GM18873 (cell line): ENCODE data around the gene C2orf49.

Experiments
- ATAC-seq: cut with Tn5 transposase; IDR thresholded peaks from one replicate; pipeline ENCODE4 v1.9.1; 2021; ENCODE audit warnings: mild to moderate bottlenecking, moderate library complexity, moderate number of reproducible peaks; ENCODE audit not compliant: unreplicated experiment, low FRiP score

C2orf49 gene

DNA sequence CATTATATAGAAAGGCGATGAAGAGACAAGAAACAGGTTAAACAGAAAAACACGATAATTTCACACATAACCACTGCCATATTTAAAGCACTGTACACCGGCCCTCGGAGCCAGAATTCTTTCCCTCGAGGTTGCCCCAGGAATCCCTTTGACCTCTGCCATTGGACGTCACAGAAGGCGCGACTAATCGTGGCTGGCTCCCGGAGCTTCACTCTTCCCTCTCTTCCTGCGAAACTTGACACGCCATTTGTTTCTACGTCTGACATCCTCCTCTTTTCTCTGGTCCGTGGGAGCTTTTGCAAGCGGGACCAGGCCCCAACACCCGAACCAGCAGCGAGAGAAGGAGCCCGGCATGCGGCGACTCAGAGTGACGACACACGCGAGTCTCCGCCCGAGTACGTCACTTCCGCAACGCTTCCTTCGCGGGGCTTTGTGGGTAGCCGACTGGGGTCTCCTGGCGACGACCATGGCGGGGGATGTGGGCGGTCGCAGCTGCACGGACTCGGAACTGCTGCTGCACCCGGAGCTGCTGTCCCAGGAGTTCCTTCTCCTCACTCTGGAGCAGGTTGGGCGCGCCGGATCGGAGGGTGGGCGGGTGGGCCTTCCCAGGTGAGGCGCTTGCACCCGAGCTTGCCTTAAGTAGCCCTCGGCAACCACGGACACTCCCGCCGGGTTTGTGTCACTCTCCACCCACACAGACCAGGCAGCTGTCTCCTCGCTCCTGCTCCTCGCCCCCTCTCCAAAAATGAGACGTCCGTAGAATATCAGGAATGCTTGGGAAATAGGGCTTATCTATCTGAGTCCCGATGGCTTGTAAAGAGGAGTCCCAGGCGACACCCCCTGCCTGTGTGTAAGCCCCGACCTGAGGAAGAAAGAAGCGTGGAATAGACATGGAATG lies at the start of gene C2orf49:
Gene C2orf49 (plus strand): TSS at position 419 of the 898 bp plus-strand sequence. CDS start 48 bp downstream, at position 467.
- ATAC-seq: peak; percentile 85

GRCh38 chr2:105287692-105288091 lies 49.6 kb upstream of the C2orf49 start:
- ATAC-seq: no peak

DNA sequence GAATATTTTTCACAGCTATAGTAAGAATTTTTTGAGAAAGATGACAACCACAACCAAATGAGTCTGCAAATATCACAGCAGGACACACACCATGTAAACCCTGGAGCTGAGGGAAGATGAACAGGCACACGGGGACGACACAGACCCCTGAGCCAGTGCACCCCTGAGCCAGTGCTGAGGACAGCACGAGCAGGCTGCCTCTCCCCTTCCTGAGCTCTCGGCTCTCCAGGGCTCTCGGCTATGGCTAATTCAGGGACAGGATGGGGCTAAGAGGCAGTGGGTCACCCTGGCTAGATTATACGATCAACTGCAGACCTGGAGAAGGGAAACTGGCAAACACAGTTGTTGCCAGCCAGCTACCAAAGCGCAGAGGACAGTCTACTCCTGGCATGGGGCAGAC lies 49.2 kb upstream of the C2orf49 start:
- ATAC-seq: no peak

DNA sequence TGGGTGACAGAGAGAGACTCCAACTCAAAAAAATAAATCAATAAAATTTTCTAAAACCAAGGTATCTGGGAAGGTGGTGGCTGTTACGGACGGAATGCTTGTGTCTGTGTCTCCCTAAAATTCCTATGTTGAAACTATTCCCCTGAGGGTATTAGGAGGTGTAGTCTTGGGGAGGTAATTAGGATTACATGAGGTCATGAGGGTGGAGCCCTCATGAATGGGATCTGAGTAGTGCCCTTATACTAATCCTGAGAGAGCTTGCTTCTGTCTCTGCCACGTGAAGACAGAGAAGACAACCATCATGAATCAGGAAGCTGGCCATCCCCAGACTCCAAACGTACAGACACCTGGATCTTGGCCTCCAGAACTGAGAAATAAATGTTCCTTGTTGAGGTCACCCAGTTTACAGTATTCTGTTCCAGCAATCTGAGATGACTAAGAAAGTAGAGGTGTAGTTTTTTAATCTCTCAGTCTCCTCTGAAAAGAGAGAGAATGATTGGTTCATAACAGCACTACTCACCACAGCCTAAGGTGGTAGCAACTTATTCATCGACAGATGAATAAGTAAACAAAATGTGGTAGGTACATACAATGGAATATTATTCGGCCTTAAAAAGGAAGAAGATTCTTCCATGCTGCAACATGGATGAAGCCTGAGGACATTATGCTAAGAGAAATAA lies 46.2 kb upstream of the C2orf49 start:
- ATAC-seq: no peak

GRCh38 chr2:105291981-105292380 lies 45.4 kb upstream of the C2orf49 start:
- no peak for ATAC-seq

GRCh38 chr2:105294046-105294445 lies 43.3 kb upstream of the C2orf49 start:
- no peak for ATAC-seq

GRCh38 chr2:105294844-105295481 lies 42.4 kb upstream of the C2orf49 start:
- no peak for ATAC-seq

DNA sequence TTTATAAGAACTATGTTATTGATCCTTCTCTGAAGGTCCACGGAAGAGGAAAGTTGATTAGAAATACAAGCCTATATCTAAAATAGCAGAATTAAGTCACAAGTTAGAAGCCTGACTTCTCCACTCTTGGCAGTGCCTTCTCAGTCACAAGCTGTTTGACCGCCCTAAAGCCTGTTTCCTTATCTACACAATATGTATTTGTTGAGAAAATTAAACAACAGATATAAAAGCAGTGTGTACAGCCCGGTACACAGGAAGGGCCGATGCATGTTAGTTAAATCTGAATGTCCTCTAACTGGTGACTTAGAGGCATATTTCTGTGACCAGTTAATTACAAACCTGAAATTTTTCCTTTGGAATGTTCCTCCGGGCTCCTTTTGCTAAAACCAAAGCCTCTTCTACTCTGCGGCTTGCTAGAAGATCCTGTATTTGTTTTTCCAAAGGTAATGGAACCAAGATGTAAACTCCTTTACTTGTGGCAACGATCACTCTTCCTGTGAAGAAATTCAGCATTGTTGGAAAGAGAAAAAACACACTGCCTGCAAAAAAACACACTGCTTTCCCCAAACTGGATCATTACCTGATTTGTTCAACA lies 41.2 kb upstream of the C2orf49 start:
- ATAC-seq: no peak

DNA sequence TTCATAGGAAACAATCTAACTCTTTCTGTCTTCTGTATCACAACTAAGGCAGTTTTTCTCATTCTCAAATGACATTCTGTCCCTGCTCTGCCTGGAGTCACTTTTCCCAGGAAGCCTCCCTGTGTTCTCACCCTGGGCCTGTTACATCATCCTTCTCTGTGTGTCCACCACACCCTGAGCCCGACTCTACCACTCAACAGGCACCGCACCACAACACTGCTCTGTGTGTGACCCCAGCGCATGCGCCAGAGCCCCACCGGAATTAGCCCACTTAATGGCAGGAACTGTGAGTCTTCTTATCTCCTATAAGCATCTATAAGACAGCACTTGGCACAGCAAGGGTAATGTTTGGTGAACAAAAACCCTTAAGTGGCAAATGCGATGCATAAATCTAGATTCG lies 40.1 kb upstream of the C2orf49 start:
- no peak for ATAC-seq

DNA sequence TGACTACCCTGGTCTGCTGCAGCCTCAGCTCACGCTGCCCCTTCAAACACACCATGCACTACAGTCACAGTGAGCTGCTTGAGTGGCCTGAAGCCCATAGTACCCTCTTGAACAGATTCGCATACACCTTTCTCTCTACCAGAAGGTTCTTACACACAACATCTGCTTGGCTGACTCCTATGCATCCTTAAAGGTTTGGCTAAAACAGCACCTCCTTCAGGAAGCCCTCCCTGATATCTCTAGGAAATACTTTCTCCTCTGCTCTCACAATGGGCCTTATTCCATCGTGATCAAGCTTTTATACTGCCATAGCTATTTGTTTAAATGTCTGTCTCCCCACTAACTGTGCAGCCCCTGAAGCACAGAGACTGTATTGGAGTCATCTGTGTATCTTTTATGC lies 39.3 kb upstream of the C2orf49 start:
- no peak for ATAC-seq

- ATAC-seq: no peak
Measured at GRCh38 chr2:105299290-105299689, 38.0 kb upstream of the C2orf49 start.

GRCh38 chr2:105301646-105302045 lies 35.7 kb upstream of the C2orf49 start:
- no peak for ATAC-seq

GRCh38 chr2:105307146-105307545 lies 30.2 kb upstream of the C2orf49 start:
- ATAC-seq: no peak

GRCh38 chr2:105307550-105307949 lies 29.8 kb upstream of the C2orf49 start:
- no peak for ATAC-seq

DNA sequence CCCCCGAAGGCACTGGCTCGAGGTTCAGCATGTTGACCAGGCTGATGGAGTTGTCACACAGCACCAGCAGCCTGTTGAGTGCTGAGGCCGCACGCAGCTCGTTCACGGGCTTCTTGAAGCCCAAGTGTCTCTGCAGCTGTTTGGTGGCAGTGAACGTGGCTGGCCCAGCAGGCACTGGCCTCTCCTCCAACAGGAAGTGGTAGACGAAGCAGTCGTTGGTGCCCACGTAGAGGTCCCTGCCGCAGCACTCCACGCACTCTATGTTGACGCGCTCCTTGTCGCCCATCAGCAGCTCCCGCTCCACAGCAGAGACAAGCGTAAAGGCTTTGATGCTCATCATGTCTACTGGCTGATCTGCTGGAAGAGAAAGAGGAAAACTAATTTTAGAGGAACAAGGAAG lies 29.4 kb upstream of the C2orf49 start:
- ATAC-seq: no peak

- no peak for ATAC-seq
Measured at GRCh38 chr2:105308382-105309146, 28.8 kb upstream of the C2orf49 start.

DNA sequence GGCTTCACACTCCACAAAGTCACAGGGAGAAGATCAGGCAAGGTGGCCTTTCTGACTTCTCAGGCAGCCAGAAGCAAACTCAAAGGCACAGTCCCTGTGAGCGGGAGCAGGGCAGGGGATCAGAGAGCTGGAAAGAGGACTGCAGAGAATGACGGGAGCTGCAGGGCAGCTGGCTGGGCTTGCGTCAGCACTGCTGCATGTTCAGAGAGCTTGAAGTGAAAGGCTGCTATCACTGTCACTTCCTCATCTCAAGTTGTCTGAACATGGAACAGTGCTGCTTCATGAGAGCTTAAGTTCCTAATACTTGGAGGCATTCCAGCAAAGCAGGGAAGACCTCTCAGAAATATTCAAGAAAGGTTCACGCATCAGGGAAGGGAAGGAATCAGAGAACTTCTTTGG lies 28.2 kb upstream of the C2orf49 start:
- no peak for ATAC-seq

- ATAC-seq: no peak
Measured at GRCh38 chr2:105313877-105314276, 23.5 kb upstream of the C2orf49 start.

DNA sequence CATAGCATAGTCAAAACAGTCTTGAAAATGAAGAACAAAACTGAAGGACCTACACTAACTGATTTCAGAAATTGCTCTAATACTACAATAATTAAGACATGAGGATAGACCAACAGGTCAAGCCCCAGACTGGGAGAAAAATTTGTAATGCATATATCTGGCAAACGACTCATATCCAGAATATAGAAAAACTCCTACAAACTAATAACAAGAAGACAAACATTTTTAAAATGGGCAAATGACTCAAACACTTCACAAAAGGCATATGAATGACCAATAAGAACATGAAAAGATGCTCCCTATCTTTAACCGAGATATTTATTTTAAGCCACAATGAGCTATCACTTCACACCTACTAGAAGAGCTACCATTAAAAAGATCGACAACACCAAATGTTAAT lies 22.0 kb upstream of the C2orf49 start:
- ATAC-seq: peak; percentile 66

GRCh38 chr2:105317937-105318336 lies 19.4 kb upstream of the C2orf49 start:
- no peak for ATAC-seq
